ENCODE data around the gene ATPAF1. TPM values are rescaled to one million over a fixed set of nuclear protein-coding genes. Genes with fewer than 3 reads are reported as not detected.

The ATPAF1 gene
- total and polyA plus RNA-seq, 2 donors (not counting 1 experiment from before 2014, with no cell fraction given) = 65.6 to 72.1 TPM

- TF ChIP-seq EZH2 (IDR thresholded peaks at IDR 0.05; ENCODE audit: low read length, missing control alignments) = no peak
- no peak for TF ChIP-seq CTCF (conservative IDR thresholded peaks at IDR 0.05 in 1 of 2, IDR thresholded peaks at IDR 0.05 in 1 of 2; ENCODE audit: low read depth in 1 of 2, low read length in 2 of 2)
- Histone ChIP-seq H3K4me3 (replicated peaks in 1 of 4; ENCODE audit: control extremely low read depth in 1 of 4, insufficient read depth in 1 of 4, low read depth in 3 of 4, low read length in 4 of 4) (no peak overlapping the region), H2AFZ (ENCODE audit: low read length) (no peak overlapping the region), H3K27ac (ENCODE audit: insufficient read depth, low read length) (no peak overlapping the region), H3K4me1 (ENCODE audit: control insufficient read depth, extremely low read depth, insufficient read depth, low read length) (peaks cover 5% of the 10 kb centered on the region), H3K9me3 (ENCODE audit: control insufficient read depth, insufficient read depth, low read depth, low read length) (no peaks in the 10 kb centered on the region), H3K4me2 (ENCODE audit: extremely low read depth, insufficient read depth, low read length) (no peak overlapping the region), H3K9ac (ENCODE audit: insufficient read depth, low read length) (no peak overlapping the region), H3K27me3 (ENCODE audit: control insufficient read depth, insufficient read depth, low read length) (no peaks in the 10 kb centered on the region), H4K20me1 (ENCODE audit: control insufficient read depth, extremely low read depth, insufficient read depth, low read length) (no peaks in the 10 kb centered on the region), H3K79me2 (ENCODE audit: control insufficient read depth, insufficient read depth, low read length) (peaks cover 2% of the 10 kb centered on the region), H3K36me3 (ENCODE audit: control insufficient read depth, insufficient read depth, low read length) (no peaks in the 10 kb centered on the region)
- DNase-seq (ENCODE audit: low read depth in 2 of 2) = no peak
Measured at GRCh38 chr1:46599059-46599970, 68.8 kb downstream of the ATPAF1 start.

- Histone ChIP-seq H2AFZ (ENCODE audit: low read length) (no peak overlapping the region), H4K20me1 (ENCODE audit: control insufficient read depth, extremely low read depth, insufficient read depth, low read length) (no peaks in the 10 kb centered on the region), H3K4me2 (ENCODE audit: extremely low read depth, insufficient read depth, low read length) (no peak overlapping the region), H3K9ac (ENCODE audit: insufficient read depth, low read length) (no peak overlapping the region), H3K9me3 (ENCODE audit: control insufficient read depth, insufficient read depth, low read depth, low read length) (no peaks in the 10 kb centered on the region), H3K4me1 (ENCODE audit: control insufficient read depth, extremely low read depth, insufficient read depth, low read length) (peaks cover 2% of the 10 kb centered on the region), H3K4me3 (replicated peaks in 1 of 4; ENCODE audit: control extremely low read depth in 1 of 4, insufficient read depth in 1 of 4, low read depth in 3 of 4, low read length in 4 of 4) (no peak overlapping the region), H3K27ac (ENCODE audit: insufficient read depth, low read length) (no peak overlapping the region), H3K36me3 (ENCODE audit: control insufficient read depth, insufficient read depth, low read length) (no peaks in the 10 kb centered on the region), H3K27me3 (ENCODE audit: control insufficient read depth, insufficient read depth, low read length) (no peaks in the 10 kb centered on the region), H3K79me2 (ENCODE audit: control insufficient read depth, insufficient read depth, low read length) (no peaks in the 10 kb centered on the region)
- TF ChIP-seq CTCF (conservative IDR thresholded peaks at IDR 0.05 in 1 of 2, IDR thresholded peaks at IDR 0.05 in 1 of 2; ENCODE audit: low read depth in 1 of 2, low read length in 2 of 2) = no peak
- TF ChIP-seq EZH2 (IDR thresholded peaks at IDR 0.05; ENCODE audit: low read length, missing control alignments) = no peak
- DNase-seq (ENCODE audit: low read depth in 2 of 2) = no peak
Measured at GRCh38 chr1:46596846-46597245, 71.3 kb downstream of the ATPAF1 start.

GRCh38 chr1:46596036-46596435 lies 72.1 kb downstream of the ATPAF1 start:
- Histone ChIP-seq H3K9ac (ENCODE audit: insufficient read depth, low read length) (no peak overlapping the region), H3K4me3 (replicated peaks in 1 of 4; ENCODE audit: control extremely low read depth in 1 of 4, insufficient read depth in 1 of 4, low read depth in 3 of 4, low read length in 4 of 4) (no peak overlapping the region), H3K27ac (ENCODE audit: insufficient read depth, low read length) (no peak overlapping the region), H3K36me3 (ENCODE audit: control insufficient read depth, insufficient read depth, low read length) (peaks cover 4% of the 10 kb centered on the region), H3K4me1 (ENCODE audit: control insufficient read depth, extremely low read depth, insufficient read depth, low read length) (peaks cover 2% of the 10 kb centered on the region), H3K4me2 (ENCODE audit: extremely low read depth, insufficient read depth, low read length) (no peak overlapping the region), H3K27me3 (ENCODE audit: control insufficient read depth, insufficient read depth, low read length) (no peaks in the 10 kb centered on the region), H3K79me2 (ENCODE audit: control insufficient read depth, insufficient read depth, low read length) (no peaks in the 10 kb centered on the region), H2AFZ (ENCODE audit: low read length) (no peak overlapping the region), H3K9me3 (ENCODE audit: control insufficient read depth, insufficient read depth, low read depth, low read length) (no peaks in the 10 kb centered on the region), H4K20me1 (ENCODE audit: control insufficient read depth, extremely low read depth, insufficient read depth, low read length) (no peaks in the 10 kb centered on the region)
- DNase-seq (ENCODE audit: low read depth in 2 of 2) = no peak
- TF ChIP-seq EZH2 (IDR thresholded peaks at IDR 0.05; ENCODE audit: low read length, missing control alignments) = no peak
- TF ChIP-seq CTCF (conservative IDR thresholded peaks at IDR 0.05 in 1 of 2, IDR thresholded peaks at IDR 0.05 in 1 of 2; ENCODE audit: low read depth in 1 of 2, low read length in 2 of 2) = no peak

Measured in fibroblast of lung (primary cell).